ENCODE results near the gene FASTKD3.

Gene FASTKD3

DNA sequence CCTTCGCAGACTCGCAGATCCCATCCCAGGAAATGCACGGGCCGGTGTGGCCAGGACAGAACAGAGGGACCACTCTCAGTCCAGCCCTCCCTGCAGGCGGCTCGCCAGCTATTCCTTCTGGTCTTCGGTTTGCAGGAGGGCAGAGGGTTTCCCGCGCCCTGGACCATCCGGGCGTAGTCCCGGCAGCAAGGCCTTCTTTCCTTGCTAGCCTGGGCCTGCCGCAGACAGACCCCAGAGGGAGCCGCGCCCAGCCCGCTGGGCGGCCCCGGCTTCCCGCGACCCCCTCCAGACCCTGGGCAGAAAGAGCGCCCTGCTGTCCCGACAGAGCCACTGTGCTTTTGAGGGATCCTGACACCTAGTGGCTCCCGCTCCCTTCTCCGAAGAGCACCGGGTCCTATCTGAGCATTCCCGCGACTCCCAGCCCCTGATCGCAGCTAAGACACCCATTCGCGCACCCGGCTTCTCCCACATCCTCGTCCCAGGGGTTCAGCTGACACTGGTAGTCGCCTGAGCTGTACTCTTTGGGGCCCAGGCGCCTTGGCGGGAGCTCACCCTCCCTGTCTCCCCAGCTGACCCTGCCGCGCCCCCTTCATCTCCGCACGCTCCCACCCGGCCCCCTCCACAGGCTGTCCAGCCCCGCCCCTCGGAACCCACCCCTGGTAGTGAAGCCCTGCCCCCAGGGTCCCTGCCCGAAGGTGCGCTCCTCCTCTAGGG is 19.0 kb downstream of the FASTKD3 start:
- DNase-seq (ENCODE audit: low read depth in 2 of 2) = no peak

DNA sequence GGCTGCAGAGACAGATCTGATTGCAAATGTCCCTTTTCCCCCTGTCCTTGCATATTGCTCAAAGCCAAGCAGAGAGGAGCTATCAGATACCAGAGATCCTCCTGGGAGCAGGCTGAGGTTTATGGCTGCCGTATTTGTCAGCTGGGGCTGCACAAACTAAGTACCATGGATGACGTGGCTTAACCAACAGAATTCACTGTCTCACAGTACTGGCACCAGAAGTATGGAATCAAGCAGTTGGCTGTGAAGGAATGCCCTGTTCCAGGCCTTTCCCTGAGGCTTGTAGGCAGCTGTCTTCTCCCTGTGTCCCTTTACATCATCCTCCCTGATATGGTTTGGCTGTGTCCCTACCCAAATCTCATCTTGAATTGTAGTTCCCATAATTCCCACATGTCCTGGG is 20.5 kb downstream of the FASTKD3 start:
- DNase-seq (ENCODE audit: low read depth in 2 of 2) = no peak

DNA sequence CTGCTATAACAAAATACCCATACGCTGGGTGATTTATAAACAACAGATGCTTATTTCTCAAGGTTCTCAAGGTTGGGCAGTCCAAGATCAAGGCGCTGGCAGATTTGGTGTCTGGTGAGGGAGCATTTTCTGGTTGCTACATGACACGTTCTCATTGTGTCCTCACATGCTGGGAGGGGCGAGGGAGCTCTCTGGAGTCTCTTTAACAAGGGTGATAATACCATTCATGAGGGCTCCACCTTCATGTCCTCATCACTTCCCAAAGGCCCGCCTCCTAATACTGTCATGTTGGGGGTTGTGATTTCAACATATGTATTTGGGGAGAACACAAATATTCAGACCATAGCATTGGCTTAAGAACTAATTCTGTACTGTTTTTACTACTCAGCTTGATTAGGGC is 22.5 kb downstream of the FASTKD3 start:
- DNase-seq (ENCODE audit: low read depth in 2 of 2) = no peak

DNA sequence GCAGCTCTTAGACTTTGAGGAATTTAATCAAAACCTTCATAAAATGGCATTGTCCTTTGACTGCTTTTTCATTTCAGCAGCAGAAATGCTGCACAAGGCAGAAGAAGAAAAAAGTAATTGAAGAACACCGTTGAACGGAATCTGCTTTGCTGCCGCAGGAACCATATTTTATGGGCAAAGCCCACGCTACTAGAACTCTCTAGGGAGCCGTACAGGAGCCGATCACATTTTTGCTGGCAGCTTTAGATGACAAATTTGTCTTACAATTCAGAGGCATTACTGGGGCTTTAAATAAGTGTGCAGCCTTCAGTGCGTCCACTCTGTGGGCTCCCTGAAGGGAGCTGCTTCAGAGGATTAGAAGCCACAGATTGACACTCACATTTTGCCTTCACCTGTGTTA is 23.3 kb downstream of the FASTKD3 start:
- DNase-seq (ENCODE audit: low read depth in 2 of 2) = no peak

DNA sequence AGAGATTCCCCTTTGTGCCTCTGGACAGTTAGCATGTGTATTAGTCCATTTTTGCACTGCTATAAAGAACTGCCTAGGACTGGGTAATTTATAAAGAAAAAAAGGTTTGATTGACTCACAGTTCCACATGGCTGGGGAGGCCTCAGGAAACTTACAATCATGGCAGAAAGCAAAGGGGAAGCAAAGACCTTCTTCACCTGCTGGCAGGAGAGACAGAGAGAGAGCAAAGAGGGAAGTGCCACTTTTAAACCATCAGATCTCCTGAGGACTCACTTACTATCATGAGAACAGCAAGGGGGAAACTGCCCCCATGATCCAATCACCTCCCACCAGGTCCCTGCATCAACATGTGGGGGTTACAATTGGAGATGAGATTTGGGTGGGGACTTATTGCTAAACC is 23.9 kb downstream of the FASTKD3 start:
- DNase-seq (ENCODE audit: low read depth in 2 of 2) = no peak

DNA sequence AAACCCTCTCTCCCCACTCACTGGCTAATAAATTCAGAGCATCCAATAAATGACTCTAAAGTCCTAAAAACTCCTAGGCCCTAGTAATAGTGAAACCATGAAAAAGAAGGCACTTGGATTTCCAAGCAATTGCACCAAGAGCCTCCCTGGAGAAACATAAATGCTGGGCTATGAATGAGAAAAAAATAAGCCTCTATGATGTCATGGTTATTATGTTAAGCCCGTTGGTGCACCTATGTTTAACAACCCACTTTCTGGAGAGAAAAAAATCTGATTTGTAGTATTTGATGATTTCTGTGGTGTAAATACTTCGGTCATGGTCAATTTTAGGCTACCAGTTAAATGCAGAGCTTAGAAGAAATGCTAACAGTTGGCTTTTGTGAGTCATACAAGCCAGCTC is 26.3 kb downstream of the FASTKD3 start:
- DNase-seq (ENCODE audit: low read depth in 2 of 2) = no peak

DNA sequence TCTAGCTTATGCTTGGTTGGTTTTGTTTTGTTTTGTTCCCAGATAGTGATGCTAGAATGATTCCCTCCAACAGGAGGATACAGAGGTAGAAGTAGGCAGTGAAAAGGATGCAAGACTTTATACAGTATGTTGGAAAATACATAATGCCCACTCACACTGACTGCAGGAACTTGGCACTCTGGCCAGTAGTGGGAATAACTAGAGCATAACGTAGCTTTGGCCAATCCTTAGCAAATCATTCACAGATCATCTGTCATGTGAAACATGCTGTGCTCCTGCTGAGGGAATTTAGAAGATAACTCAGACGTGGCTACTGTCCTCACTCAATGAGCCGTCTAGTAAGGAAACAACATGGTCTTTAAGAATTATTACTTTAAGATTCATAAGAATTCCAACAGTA is 31.4 kb downstream of the FASTKD3 start:
- no peak for DNase-seq (ENCODE audit: low read depth in 2 of 2)

DNA sequence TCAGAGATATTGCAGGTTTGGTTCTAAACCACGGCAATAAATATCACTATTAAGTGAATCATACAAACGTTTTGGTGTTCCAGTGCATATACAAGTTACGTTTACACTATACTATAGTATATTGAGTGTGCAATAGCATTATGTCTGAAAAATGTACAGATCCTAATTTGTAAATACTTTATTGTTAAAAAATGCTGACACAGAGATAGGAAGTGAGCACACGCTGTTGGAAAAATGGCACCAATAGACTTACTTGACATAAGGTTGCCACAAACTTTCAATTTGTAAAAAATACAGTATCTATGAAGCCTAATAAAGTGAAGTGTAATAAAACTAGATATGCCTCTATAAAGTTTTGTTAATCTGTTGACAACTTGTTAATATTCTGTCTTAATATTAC is 33.8 kb downstream of the FASTKD3 start:
- DNase-seq (ENCODE audit: low read depth in 2 of 2) = no peak

DNA sequence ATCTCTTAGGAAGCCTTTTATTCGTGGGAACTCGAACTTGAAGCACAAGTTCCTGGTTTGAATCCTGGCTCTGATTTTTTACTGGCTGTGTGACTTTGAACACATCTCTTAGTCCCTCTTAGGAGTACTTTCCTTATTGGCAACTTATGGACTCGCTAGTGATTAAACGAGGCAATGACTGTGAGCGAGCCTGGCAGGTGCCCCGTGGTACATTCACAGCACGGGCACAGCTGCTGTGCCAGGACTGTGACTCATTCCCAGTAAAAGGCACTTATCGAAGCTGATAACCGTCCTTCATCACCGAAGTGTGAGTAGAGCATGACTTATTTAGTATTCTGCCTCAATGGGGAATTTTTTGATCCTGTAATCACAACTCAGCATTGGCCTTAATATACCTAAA is 40.6 kb downstream of the FASTKD3 start:
- no peak for DNase-seq (ENCODE audit: low read depth in 2 of 2)

DNA sequence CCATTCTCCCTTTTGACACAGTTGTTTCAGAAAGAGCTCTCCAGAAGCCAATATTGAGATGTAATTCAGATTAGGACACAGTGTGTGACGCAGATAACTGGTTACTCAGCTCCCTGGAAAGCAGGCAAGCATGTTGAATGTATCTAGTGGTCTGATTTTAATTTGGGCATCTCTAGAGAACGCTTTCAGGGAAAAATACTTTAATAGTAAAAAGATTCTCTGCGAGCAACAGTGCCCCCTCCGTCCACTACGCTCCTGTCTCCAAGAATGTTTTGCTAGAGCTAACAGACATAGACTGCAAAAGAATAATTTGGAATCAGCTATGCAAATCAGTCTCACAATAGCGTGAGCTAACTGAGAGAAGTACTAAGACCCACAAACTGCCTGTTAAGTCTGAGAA is 41.2 kb downstream of the FASTKD3 start:
- DNase-seq (ENCODE audit: low read depth in 2 of 2) = no peak

DNA sequence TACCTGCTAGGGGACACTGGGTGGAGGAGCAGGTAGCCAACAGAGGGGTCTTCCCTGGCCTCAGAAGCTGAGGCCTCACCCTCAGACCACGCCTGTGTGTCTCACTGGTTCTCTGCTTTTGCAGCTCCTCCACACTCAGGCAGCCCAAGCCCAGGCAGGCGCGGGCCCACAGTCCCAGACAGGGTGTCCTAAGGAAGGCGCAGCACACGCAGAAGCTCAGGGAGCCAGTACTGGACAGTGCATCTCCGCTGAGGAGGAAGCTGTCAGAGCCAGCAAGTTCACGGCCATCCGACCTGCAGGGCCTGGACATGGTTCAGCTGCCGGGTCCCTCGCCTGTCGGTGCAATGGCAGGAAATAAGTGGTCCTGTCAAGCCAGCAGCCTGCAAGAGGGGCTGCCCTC is 43.2 kb downstream of the FASTKD3 start:
- DNase-seq (ENCODE audit: low read depth in 2 of 2) = no peak

DNA sequence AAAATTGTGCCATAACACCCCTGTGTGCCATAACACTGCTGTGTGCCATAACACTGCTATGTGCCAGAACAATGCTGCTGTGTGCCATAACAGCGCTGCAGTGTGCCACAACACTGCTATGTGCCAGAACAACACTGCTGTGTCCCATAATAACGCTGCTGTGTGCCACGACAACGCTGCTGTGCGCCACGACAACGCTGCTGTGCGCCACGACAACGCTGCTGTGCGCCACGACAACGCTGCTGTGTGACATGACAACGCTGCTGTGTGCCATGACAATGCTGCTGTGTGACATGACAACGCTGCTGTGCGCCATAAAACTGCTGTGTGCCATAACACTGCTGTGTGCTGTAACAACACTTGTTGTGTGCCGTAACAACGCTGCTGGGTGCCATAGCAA is 43.8 kb downstream of the FASTKD3 start:
- DNase-seq (ENCODE audit: low read depth in 2 of 2) = no peak

DNA sequence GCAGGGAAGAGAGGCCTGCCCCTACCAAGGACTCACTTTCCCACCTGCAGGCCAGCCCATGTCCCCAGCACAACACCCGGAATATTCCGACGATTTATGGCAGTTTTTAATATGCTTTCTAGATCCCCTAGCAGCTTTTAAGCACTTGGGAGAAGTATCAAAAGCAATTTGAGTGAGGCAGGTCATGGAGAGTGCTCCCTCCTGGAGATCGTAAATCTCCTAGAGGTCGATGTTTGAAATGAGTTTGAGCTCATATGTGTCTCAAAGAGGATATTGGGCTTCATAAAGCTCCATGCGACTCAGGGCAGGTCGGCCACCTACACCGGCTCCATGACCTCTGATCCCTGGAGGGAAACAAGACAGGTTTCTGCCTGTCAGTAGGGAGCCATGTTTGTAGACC is 45.2 kb downstream of the FASTKD3 start:
- no peak for DNase-seq (ENCODE audit: low read depth in 2 of 2)

DNA sequence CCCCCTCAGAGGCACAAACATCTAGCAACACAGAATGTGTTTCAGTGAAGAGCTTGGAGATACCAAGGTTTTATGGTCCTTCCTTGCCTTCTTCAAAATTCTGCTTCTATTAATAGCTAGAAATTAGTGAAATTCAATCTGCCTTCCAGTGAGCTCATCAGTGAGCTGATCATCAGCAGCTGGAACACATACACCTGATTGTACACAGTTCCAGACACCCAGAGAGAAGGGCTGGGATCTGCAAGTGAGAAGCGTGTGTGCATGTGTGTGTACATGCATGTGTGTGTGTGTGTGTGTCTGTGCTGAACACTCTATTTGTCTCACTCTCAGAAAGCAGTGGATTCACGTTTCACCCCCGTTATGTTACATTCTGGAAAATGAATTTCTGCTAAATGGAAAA is 46.4 kb downstream of the FASTKD3 start:
- no peak for DNase-seq (ENCODE audit: low read depth in 2 of 2)

DNA sequence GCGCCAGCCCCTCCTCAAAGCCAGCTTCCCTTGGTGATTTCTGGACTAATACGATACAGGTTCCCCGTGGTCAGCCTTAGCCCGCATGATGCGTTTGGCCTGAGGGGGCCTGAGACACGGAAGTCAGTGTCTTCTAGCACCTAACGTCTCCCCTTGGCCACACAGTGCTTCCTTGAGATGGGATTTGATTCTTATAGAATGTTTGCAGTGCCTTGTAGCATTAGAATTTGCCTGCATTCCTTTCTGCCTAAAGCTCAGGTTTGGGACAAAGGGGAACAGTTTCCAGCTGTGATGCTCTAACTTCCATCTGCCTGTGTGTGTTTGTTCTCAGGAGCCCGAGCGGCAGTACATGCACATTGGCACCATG is 52.3 kb downstream of the FASTKD3 start:
- no peak for DNase-seq (ENCODE audit: low read depth in 2 of 2)

DNA sequence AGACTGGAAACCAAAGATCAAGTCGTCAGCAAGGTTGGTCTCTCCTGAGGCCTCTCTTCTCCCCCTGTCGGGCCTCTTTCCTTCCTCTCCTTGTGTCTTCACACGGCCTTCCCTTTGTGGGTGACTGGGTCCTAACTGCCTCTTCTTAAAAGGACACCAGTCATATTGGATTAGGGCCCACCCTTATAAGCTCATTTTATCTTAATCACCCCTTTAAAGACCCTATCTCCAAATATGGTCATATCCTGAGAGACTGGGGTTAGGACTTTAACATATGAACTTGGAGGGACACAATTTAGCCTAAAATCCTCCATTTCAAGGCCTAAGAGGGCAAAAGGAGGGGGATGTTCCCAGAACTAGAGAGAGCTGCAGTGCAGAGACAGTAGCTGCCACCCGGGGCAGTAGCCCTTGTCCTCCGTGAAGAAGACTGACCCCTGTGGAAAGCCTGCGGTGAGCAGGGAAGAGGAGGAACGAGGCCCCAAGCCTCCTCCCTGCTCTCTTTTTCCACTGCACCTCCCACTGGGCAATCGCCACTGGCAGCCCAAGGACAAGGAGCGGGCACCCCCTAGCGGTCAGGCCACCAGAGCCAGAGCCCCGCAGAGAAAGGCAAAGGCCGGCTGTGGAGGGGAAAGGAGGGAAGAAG is 52.8 kb downstream of the FASTKD3 start:
- peak; percentile 36 to 54 for DNase-seq (ENCODE audit: low read depth in 2 of 2)

DNA sequence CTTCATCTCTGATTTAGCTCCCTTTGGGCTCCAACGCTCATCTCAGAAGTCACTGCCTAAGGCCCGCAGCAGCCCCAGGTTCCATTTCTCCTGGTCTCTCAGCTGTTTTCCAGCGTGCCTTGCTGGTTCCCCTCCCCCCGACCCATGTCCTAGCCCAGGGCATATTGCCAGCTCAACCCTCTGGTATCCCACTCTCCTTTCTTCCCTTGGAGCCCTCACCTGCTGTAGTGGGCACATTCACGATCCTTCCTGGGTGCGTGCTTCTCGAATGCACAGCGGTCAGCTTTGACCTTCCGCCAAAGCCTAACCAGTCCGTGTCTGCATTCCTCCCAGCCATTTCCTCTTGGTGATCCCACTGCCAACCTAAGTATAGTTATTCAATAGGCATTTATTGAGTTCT is 54.0 kb downstream of the FASTKD3 start:
- no peak for DNase-seq (ENCODE audit: low read depth in 2 of 2)

DNA sequence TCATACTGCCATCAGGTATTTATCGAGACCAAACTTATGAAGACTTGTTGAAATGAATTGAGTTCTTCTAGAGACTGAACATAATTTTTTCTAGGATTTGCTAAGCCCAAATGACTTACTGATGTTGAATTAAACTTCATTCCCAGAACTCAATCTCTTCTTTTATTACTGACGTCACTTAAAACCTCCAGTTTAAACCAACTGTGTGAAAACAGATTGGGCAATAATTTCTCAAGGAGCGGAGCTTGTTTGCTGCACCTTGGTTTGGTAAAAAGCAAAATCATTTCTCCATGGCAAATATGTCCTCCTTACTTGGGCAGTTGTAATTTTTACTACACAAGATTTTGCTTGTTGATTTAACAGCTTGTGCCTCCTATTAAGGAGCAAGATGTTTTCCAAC is 55.3 kb downstream of the FASTKD3 start:
- no peak for DNase-seq (ENCODE audit: low read depth in 2 of 2)

DNA sequence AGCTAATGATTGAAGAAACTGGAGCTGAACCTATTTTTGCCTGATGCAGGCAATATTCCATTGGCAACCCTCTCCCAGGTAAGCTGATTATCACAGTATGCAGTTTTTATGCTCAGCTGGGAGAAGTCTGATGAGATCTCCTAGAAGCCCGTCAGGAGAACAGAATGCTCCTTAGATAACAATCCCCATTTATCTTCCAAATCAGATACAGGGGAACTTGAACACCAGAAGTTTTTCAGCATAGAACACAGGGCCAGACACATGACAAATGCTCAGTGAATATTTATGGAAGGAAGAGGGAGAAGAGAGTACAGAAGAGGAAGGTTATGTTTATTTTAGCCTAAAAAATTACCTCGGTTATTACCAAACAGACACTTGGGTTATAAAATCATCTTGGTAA is 55.8 kb downstream of the FASTKD3 start:
- no peak for DNase-seq (ENCODE audit: low read depth in 2 of 2)

DNA sequence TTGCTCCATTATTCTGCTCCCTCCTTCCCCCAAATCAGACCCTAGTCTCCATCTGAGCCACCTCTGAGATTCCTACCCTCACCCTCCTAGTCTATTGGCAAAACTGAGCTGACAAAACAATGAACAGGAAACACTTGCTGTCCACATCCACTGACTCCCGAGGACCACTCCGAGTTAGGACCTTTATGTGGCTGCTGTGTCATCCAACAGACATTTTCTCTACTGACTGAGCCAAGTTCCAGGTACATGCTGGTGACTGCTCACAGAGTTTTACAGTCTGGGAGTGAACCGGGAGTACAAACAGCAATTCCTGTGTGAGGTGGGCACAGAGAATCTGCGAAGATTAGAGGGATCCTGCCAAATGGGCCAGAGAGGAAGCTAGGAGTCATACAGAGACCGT is 57.1 kb downstream of the FASTKD3 start:
- DNase-seq (ENCODE audit: low read depth in 2 of 2) = no peak

All from stimulated activated CD4-positive, alpha-beta T cell treated with anti-CD3 and anti-CD28 coated beads, Interleukin-15, amount 100 ng/mL, for 48 hours (primary cell).